HCT116 (cell line): Measurements from ENCODE around the gene FLT4. TPM values are rescaled to one million over a fixed set of nuclear protein-coding genes. Genes with fewer than 3 reads are reported as not detected.

ENCODE experiments used
- ATAC-seq: fragments of 200-7000 bp; cut with Tn5 transposase; 2 replicates; pipeline ENCODE4 v1.9.1; 2020; ENCODE audit warnings: mild to moderate bottlenecking, moderate library complexity
- BruUV-seq: library from RNA; stranded (reverse); fragments of 400-500 nt; replicated peaks from 2 replicates; lab custom pipeline; 2021; lab: Mats Ljungman, UMichigan
- CTCF ChIA-PET: fragments of 300-600 bp; sonication (Branson Sonifier 250); formaldehyde crosslinking; loops from one replicate; lab custom pipeline; 2021; ENCODE audit warnings: antibody characterized with exemption; lab: Charles Lee
- POLR2A ChIA-PET: fragments of 300-600, 350-600 bp; sonication (Branson Sonifier 250); formaldehyde crosslinking; loops from one replicate; lab custom pipeline; 2021; ENCODE audit warnings: antibody characterized with exemption; lab: Charles Lee
- RAD21 ChIA-PET, 2 experiments: fragments of 300-600 bp; sonication (Branson Sonifier 250); formaldehyde crosslinking; loops; one replicate each; lab custom pipeline; 2023; ENCODE audit warnings: low total read pairs in 2 of 2; ENCODE audit not compliant: uncharacterized antibody in 2 of 2, unreplicated experiment in 2 of 2, low non-redundant PET in 1 of 2; lab: Charles Lee
- DNase-seq: peaks from one replicate; pipeline ENCODE4 v3.0.0-alpha.2; 2010; ENCODE audit warnings: low read depth, low spot score
- H2AFZ ChIP-seq: fragments of 200-600 bp; shearing (Covaris generic), sonication (generic); 2 replicates; pipeline ENCODE4 v1.6.1; 2017; ENCODE audit warnings: low read depth, mixed run types, mixed read lengths, antibody characterized with exemption, low read length; ENCODE audit not compliant: poor library complexity, severe bottlenecking
- H3K27ac ChIP-seq: 2 replicates; pipeline ENCODE4 v1.5.1; 2012; ENCODE audit warnings: low read depth, low read length
- H3K27me3 ChIP-seq: fragments of 200-600 bp; sonication (generic); 2 replicates; pipeline ENCODE4 v1.6.1; 2016; ENCODE audit warnings: mixed run types, low read length, mixed read lengths; ENCODE audit not compliant: insufficient read depth
- H3K36me3 ChIP-seq, 2 experiments: fragments of 200-500 bp in 1 of 2; fragments of 200-600 bp in 1 of 2; sonication (Bioruptor generic) in 1 of 2; sonication (generic) in 1 of 2; 2 replicates each; pipeline versions ENCODE4 v1.5.1 to v1.6.1; 2014 to 2016; ENCODE audit warnings: low read length in 2 of 2, inconsistent platforms in 1 of 2, mixed read lengths in 1 of 2, mixed run types in 1 of 2; ENCODE audit not compliant: insufficient read depth in 2 of 2, control insufficient read depth in 1 of 2
- H3K4me1 ChIP-seq, 2 experiments: fragments of 200-600 bp in 1 of 2; sonication (generic) in 1 of 2; 2 replicates each; pipeline versions ENCODE4 v1.5.1 to v1.6.1; 2012 to 2017; ENCODE audit warnings: low read length in 2 of 2, inconsistent platforms in 1 of 2, mild to moderate bottlenecking in 1 of 2, mixed read lengths in 1 of 2, mixed run types in 1 of 2, moderate library complexity in 1 of 2; ENCODE audit not compliant: insufficient read depth in 2 of 2, control insufficient read depth in 1 of 2
- H3K4me2 ChIP-seq: fragments of 200-600 bp; sonication (generic); 2 replicates; pipeline ENCODE4 v1.6.1; 2017; ENCODE audit warnings: mixed run types, low read length, mixed read lengths
- H3K4me3 ChIP-seq, 2 experiments: fragments of 200-600 bp in 1 of 2; sonication (generic) in 1 of 2; replicated peaks in 1 of 2; 2 replicates each; pipeline ENCODE4 v1.5.1; 2011 to 2016; ENCODE audit warnings: low read length in 2 of 2, control low read depth in 1 of 2, low read depth in 1 of 2, mild to moderate bottlenecking in 1 of 2, mixed read lengths in 1 of 2, mixed run types in 1 of 2
- H3K79me2 ChIP-seq: fragments of 200-600 bp; sonication (generic); 2 replicates; pipeline ENCODE4 v1.6.1; 2017; ENCODE audit warnings: mild to moderate bottlenecking, mixed run types, low read length, moderate library complexity, mixed read lengths; ENCODE audit not compliant: insufficient read depth
- H3K9ac ChIP-seq: fragments of 200-600 bp; sonication (generic); 2 replicates; pipeline ENCODE4 v1.6.1; 2016; ENCODE audit warnings: low read length, mixed read lengths
- H3K9me2 ChIP-seq: fragments of 200-600 bp; sonication (generic), shearing (Covaris generic); 2 replicates; pipeline ENCODE4 v1.6.1; 2017; ENCODE audit warnings: mixed run types, mild to moderate bottlenecking, moderate library complexity; ENCODE audit not compliant: insufficient read depth
- H3K9me3 ChIP-seq, 2 experiments: fragments of 200-500 bp in 1 of 2; fragments of 200-600 bp in 1 of 2; sonication (Bioruptor generic) in 1 of 2; sonication (generic) in 1 of 2; 2 replicates each; pipeline ENCODE4 v1.6.1; 2014 to 2017; ENCODE audit warnings: low read length in 2 of 2, mixed read lengths in 2 of 2, inconsistent platforms in 1 of 2, low read depth in 1 of 2, mild to moderate bottlenecking in 1 of 2, mixed run types in 1 of 2, moderate library complexity in 1 of 2; ENCODE audit not compliant: control insufficient read depth in 1 of 2, insufficient read depth in 1 of 2
- H4K20me1 ChIP-seq: fragments of 200-600 bp; sonication (generic), shearing (Covaris generic); 2 replicates; pipeline ENCODE4 v1.6.1; 2017; ENCODE audit warnings: mixed run types, mild to moderate bottlenecking, moderate library complexity; ENCODE audit not compliant: insufficient read depth
- CBX3 ChIP-seq: IDR thresholded peaks from 2 replicates; pipeline ENCODE4 v1.6.1; 2012; ENCODE audit warnings: low read depth
- CEBPB ChIP-seq: IDR thresholded peaks from 2 replicates; pipeline ENCODE4 v1.6.1; 2012; ENCODE audit warnings: low read depth
- ELF1 ChIP-seq: IDR thresholded peaks from 2 replicates; pipeline ENCODE4 v1.6.1; 2012; ENCODE audit warnings: low read depth, borderline replicate concordance
- EZH2 ChIP-seq: fragments of 200-600 bp; sonication (generic); IDR thresholded peaks from 2 replicates; pipeline ENCODE4 v1.6.1; 2017; ENCODE audit warnings: antibody characterized with exemption, mixed run types
- EZH2phosphoT487 ChIP-seq: fragments of 200-600 bp; IDR thresholded peaks from 2 replicates; pipeline ENCODE4 v1.6.1; 2018; ENCODE audit warnings: antibody characterized with exemption, borderline replicate concordance
- JUND ChIP-seq: IDR thresholded peaks from 2 replicates; pipeline ENCODE4 v1.6.1; 2012
- RAD21 ChIP-seq: IDR thresholded peaks from 2 replicates; pipeline ENCODE4 v1.6.1; 2012; ENCODE audit warnings: low read depth, mild to moderate bottlenecking
- REST ChIP-seq: IDR thresholded peaks from 2 replicates; pipeline ENCODE4 v1.6.1; 2012; ENCODE audit warnings: low read depth
- SIN3A ChIP-seq: IDR thresholded peaks from 2 replicates; pipeline ENCODE4 v1.6.1; 2012; ENCODE audit warnings: low read depth
- SP1 ChIP-seq: IDR thresholded peaks from 2 replicates; pipeline ENCODE4 v1.6.1; 2012; ENCODE audit warnings: low read depth
- SRF ChIP-seq: IDR thresholded peaks from 2 replicates; pipeline ENCODE4 v1.6.1; 2012; ENCODE audit warnings: low read depth
- ZFX ChIP-seq: fragments of 450-650 bp; IDR thresholded peaks from 2 replicates; pipeline ENCODE4 v1.6.1; 2017
- ZNF274 ChIP-seq: fragments of 200-500 bp; sonication (Bioruptor generic); IDR thresholded peaks from 2 replicates; pipeline ENCODE4 v1.6.1; 2014; ENCODE audit warnings: mild to moderate bottlenecking, low read depth, low read length, inconsistent platforms
- intact Hi-C: fragments of 100-400 bp; cut with micrococcal nuclease; formaldehyde crosslinking; loops from 2 replicates; pipeline ENCODE4 v1.10.0; 2022
- total RNA-seq: library from RNA; stranded (reverse); gene quantifications from one replicate; pipeline ENCODE4 v1.2.1, GENCODE V29; 2021; ENCODE audit not compliant: unreplicated experiment
- TF ChIP-seq, protein P1 (sequence below): IDR thresholded peaks from 2 replicates; pipeline ENCODE4 v1.6.1; 2012
- TF ChIP-seq, protein P2 (sequence below), 3 experiments: fragments of 200-600 bp in 1 of 3; sonication (generic) in 1 of 3; IDR thresholded peaks in 2 of 3; conservative IDR thresholded peaks in 1 of 3; 2 replicates each; pipeline ENCODE4 v1.5.1; 2012 to 2017; ENCODE audit warnings: low read depth in 2 of 3, low read length in 2 of 3, antibody characterized with exemption in 1 of 3, borderline replicate concordance in 1 of 3, control low read depth in 1 of 3, mild to moderate bottlenecking in 1 of 3, mixed read lengths in 1 of 3, mixed run types in 1 of 3, moderate library complexity in 1 of 3; ENCODE audit not compliant: insufficient read depth in 1 of 3

The FLT4 gene
- total RNA-seq, 1 experiment from 2014 or later = 0.17 TPM

GRCh38 chr5:180623844-180624243 is 25.6 kb downstream of the FLT4 start:
- CTCF ChIA-PET = no interaction called here
- Histone ChIP-seq H3K9me2 (no peaks in the 10 kb centered on the region), H3K9ac (no peak overlapping the region), H3K4me2 (no peak overlapping the region), H3K4me1 (no peaks in the 10 kb centered on the region), H3K27me3 (no peaks in the 10 kb centered on the region), H2AFZ (no peak overlapping the region), H4K20me1 (no peaks in the 10 kb centered on the region), H3K27ac (no peak overlapping the region; the same call in 1 of the 2 replicates), H3K79me2 (no peaks in the 10 kb centered on the region), H3K9me3 (no peaks in the 10 kb centered on the region), H3K4me3 (no peak overlapping the region), H3K36me3 (no peaks in the 10 kb centered on the region)
- RAD21 ChIA-PET = no interaction called here
- TF ChIP-seq CBX3 (no peak), CEBPB (no peak), EZH2phosphoT487 (no peak), SRF (no peak)
- TF ChIP-seq, protein P1, sequence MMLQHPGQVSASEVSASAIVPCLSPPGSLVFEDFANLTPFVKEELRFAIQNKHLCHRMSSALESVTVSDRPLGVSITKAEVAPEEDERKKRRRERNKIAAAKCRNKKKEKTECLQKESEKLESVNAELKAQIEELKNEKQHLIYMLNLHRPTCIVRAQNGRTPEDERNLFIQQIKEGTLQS = no peak
- DNase-seq (no peak), ATAC-seq (no peak)
- intact Hi-C loops = no loop called here
- POLR2A ChIA-PET = no interaction called here
- no TSS peak for BruUV-seq

GRCh38 chr5:180623411-180623834 is 26.0 kb downstream of the FLT4 start:
- TF ChIP-seq REST (no peak), ELF1 (no peak), SP1 (no peak), JUND (no peak), RAD21 (no peak), ZNF274 (no peak), ZFX (no peak), EZH2 (no peak), EZH2phosphoT487 (no peak), SIN3A (no peak), CBX3 (no peak)
- TF ChIP-seq, protein P1 = no peak
- TF ChIP-seq, protein P2, sequence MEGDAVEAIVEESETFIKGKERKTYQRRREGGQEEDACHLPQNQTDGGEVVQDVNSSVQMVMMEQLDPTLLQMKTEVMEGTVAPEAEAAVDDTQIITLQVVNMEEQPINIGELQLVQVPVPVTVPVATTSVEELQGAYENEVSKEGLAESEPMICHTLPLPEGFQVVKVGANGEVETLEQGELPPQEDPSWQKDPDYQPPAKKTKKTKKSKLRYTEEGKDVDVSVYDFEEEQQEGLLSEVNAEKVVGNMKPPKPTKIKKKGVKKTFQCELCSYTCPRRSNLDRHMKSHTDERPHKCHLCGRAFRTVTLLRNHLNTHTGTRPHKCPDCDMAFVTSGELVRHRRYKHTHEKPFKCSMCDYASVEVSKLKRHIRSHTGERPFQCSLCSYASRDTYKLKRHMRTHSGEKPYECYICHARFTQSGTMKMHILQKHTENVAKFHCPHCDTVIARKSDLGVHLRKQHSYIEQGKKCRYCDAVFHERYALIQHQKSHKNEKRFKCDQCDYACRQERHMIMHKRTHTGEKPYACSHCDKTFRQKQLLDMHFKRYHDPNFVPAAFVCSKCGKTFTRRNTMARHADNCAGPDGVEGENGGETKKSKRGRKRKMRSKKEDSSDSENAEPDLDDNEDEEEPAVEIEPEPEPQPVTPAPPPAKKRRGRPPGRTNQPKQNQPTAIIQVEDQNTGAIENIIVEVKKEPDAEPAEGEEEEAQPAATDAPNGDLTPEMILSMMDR (IDR thresholded peaks at IDR 0.05 in 2 of 3, conservative IDR thresholded peaks at IDR 0.05 in 1 of 3; ENCODE audit: borderline replicate concordance in 1 of 3, insufficient read depth in 1 of 3, low read depth in 2 of 3, low read length in 2 of 3) = no peak
- TF ChIP-seq, all 23 proteins: peak for 0
- H2AFZ ChIP-seq = no peak overlapping the region
- CTCF ChIA-PET = no interaction called here
- H4K20me1 ChIP-seq = no peaks in the 10 kb centered on the region
- H3K79me2 ChIP-seq = no peaks in the 10 kb centered on the region
- POLR2A ChIA-PET = no interaction called here
- H3K36me3 ChIP-seq = no peaks in the 10 kb centered on the region
- RAD21 ChIA-PET = no interaction called here
- no peaks in the 10 kb centered on the region for H3K27me3 ChIP-seq
- H3K4me2 ChIP-seq = no peak overlapping the region
- no peak overlapping the region; the same call in 1 of the 2 replicates for H3K27ac ChIP-seq
- ATAC-seq (no peak), DNase-seq (no peak)
- H3K4me3 ChIP-seq = no peak overlapping the region
- no TSS peak for BruUV-seq
- H3K9me3 ChIP-seq = no peaks in the 10 kb centered on the region
- no peak overlapping the region for H3K9ac ChIP-seq
- intact Hi-C loops = no loop called here
- H3K9me2 ChIP-seq = no peaks in the 10 kb centered on the region
- H3K4me1 ChIP-seq = no peaks in the 10 kb centered on the region
